NCI-H226 (cell line): ENCODE results near the gene THSD1.
"Not testable (repeated sequence)": the region's sequence is repeated elsewhere in the genome, so short reads cannot be mapped to it uniquely, and the experiment has no call there.

Experiments
- DNase-seq: peaks from one replicate; pipeline ENCODE4 v3.0.0-alpha.2; 2015

THSD1 gene

DNA sequence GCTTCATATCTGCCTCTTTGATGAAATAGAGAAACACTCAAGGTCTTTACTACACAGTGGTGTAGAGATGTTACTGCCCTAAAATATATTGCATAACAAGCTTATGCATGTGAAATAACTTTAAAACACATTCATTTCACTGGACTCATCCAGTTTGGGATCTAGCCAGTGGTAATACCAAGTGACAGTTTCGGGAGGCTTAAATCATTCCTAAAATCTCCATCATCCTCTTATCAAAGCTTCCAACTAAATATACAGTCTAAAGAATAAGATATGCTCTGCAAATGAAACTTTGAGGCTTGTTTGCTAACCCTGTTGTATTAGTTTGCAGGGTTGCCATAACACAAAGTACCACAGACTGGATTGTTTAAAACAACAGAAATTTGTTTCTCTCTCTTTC, 52.8 kb downstream of the THSD1 start:
- DNase-seq, result peak; percentile 90

GRCh38 chr13:52348983-52349780, 56.8 kb downstream of the THSD1 start:
- peak; percentile 97 for DNase-seq

DNA sequence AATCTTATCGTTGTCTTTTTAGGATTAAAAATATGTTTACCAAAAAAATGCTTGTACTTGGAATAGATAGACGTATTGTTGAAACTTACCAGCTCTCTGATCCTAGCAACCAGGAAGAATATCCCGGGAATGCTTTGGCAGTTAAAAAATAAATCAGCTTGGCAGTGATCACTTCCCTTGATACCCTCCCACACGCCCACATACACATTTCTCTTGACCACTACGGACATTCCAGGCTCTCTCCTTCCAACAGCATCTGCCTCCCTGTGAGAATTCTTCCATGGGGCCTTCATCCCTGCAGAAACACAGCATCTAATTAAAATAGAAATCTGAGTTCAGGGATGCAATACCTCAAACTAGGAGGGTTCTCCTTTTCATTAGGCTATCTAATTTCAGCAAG, 57.9 kb downstream of the THSD1 start:
- DNase-seq, result peak; percentile 95

DNA sequence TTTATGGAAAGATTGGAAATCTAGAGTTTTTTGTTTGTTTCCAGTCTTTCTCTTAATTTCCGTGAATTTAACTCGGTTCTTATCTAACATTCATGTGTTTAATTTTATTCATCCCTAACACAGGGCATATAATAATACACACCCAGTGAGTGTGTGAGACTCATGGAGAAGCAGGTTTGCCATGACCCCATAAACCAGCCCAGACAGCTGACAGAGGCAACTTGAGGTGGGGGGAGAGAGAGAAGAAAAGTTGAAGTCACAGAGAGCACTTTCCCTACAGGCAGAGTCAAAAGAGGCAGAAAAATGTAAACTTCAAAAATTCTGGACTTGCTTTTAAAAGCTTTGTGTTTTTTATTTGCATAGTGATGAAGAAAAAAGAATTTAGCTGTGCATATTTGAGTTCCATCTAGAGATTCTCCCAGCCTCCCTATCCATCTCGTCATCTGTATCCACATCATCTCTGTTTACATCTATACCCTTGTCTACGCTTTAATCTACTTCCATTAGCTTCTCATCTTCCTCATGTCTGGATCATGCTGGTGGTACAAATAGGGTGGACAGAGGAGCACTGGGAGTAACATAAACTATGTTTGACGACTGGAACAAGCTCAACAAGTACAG, 60.2 kb downstream of the THSD1 start:
- DNase-seq, result no peak

DNA sequence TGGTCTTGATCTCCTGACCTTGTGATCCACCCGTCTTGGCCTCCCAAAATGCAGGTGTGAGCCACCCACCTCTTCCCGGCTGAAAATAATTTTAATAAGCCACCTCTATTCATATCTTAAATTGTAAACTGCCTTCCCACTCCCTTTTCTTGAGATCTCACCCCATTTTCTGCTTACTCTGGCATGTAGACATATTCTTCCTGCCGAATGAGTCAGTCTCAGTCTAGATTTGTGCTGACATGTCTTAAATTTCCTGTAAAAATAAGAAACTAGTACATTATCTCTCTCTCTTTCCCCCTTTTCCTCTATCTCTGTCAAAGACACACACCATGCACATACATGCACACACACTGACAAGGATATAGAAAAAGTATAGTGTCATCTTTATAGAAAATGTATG, 60.9 kb downstream of the THSD1 start:
- peak; percentile 45 for DNase-seq

DNA sequence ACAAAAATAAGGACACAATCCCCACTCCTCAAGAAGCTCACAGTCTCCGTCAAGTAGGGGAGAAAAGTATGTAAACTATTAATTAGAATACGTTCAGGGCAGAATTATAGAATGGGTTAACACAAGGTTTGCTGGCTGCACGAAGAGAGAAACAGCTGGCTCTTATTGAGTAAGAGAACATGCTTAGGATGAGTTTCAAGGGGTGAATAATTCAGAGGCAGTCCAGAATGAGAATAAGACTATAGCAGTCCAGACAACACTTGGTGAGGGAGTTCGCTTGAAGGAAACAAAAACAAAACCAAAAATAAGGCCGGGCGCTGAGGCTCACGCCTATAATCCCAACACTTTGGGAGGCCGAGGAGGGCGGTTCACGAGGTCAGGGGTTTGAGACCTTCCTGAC, 61.9 kb downstream of the THSD1 start:
- DNase-seq, result no peak

DNA sequence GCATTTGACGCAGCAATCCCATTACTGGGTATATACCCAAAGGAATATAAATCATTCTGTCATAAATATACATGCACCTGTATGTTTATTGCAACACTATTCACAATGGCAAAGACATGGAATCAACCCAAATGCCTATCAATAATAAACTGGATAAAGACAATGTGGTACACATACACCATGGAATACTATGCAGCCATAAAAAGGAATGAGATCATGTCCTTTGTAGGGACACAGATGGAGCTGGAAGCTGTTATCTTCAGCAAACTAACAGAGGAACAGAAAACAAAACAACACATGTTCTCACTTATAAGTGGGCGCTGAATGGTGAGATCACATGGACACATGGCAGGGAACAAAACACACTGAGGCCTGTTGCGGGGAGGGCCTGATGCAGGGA, 63.8 kb downstream of the THSD1 start:
- DNase-seq, result not testable (repeated sequence)

DNA sequence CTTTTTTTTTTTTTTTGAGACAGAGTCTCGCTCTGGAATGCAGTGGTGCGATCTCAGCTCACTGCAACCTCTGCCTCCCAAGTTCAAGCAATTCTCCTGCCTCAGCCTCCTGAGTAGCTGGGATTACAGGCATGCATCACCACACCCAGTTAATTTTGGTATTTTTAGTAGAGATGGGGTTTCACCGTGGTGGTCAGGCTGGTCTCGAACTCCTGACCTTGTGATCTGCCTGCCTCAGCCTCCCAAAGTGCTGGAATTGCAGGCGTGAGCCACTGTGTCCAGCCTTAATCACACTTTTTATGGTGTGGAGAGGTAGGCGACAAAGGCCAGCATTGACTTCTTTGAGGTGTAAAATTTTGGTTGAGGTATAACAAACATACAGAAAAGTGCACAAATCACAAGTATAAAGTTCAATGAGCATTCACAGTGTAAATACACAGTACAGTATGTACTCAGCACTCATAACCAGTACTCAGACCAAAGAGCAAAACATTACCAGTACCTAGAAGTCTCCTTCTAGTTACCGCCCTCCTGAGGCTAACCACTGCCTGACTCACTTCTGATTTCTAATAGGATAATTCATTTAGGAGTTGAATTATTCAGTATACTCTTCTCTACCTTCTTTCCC, 68.0 kb downstream of the THSD1 start:
- DNase-seq, result peak; percentile 48

DNA sequence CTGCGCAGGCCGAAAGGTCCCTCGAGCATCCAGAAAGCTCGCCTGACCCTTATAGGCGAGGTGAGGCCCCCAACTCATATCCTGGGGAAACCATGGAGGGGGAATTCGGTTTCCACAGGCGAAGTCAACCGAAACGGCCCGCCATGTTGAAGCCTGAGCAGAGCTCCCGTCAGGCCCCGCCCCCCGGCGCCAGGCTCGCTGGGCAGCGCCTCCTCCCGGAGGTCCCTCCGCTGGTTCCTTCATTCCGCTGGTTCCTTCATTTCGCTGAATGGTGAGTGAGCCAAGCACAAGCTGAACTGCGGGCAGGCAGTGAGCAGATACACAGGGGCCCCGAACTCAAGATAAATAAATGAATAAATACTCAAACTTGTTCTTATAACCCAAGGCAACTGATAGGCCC, 71.9 kb downstream of the THSD1 start:
- DNase-seq, result not testable (repeated sequence)

DNA sequence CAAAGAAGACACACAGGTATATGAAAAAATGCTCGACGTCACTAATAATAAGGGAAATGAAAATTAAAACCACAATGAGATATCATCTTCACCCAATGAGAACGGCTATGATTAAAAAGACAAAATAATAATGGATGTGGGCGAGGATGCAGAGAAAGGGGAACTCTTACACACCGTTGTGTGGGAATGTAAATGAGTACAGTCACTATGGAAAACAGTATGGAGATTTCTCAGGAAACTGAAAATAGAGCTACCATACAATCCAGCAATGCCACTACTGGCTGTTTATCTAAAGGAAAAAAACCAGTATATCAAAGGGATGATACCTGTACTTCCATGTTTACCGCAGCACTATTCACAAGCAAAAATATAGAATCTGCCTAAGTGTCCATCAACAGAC, 74.1 kb downstream of the THSD1 start:
- not testable (repeated sequence) for DNase-seq
